HCT116 (cell line): Measurements from ENCODE around the gene BORCS5.

ENCODE experiments used
- CTCF ChIP-seq, 3 experiments: fragments of 200-600 bp in 1 of 3; sonication (generic) in 1 of 3; IDR thresholded peaks in 2 of 3; conservative IDR thresholded peaks in 1 of 3; 2 replicates each; pipeline ENCODE4 v1.5.1; 2012 to 2017; ENCODE audit warnings: low read depth in 2 of 3, low read length in 2 of 3, antibody characterized with exemption in 1 of 3, borderline replicate concordance in 1 of 3, control low read depth in 1 of 3, mild to moderate bottlenecking in 1 of 3, mixed read lengths in 1 of 3, mixed run types in 1 of 3, moderate library complexity in 1 of 3; ENCODE audit not compliant: insufficient read depth in 1 of 3
- YY1 ChIP-seq: IDR thresholded peaks from 2 replicates; pipeline ENCODE4 v1.6.1; 2011; ENCODE audit warnings: low read length, low read depth, moderate library complexity, mild to moderate bottlenecking; ENCODE audit not compliant: insufficient replicate concordance; ENCODE audit errors: extremely low read depth

- TF ChIP-seq CTCF (IDR thresholded peaks at IDR 0.05 in 2 of 3, conservative IDR thresholded peaks at IDR 0.05 in 1 of 3; ENCODE audit: borderline replicate concordance in 1 of 3, insufficient read depth in 1 of 3, low read depth in 2 of 3, low read length in 2 of 3), result no peak
- no peak for TF ChIP-seq YY1
These were observed 112.5 kb downstream of the BORCS5 start for GRCh38 chr12:12469386-12469785.
